Keratinocyte (primary cell): ENCODE data around the gene TP53RK.

Source experiments
- CTCF ChIP-seq, 3 experiments: IDR thresholded peaks in 1 of 3; conservative IDR thresholded peaks in 1 of 3; optimal IDR thresholded peaks in 1 of 3; 2 replicates in 2 of 3; 3 replicates in 1 of 3; pipeline versions ENCODE3 to v1.5.1; 2011; ENCODE audit warnings: low read length in 3 of 3, mild to moderate bottlenecking in 3 of 3, moderate library complexity in 2 of 3, control low read depth in 1 of 3, inconsistent platforms in 1 of 3; ENCODE audit not compliant: insufficient read depth in 2 of 3; ENCODE audit errors: extremely low read depth in 1 of 3
- EZH2 ChIP-seq: IDR thresholded peaks from one replicate; pipeline ENCODE4 v1.6.1; 2012; ENCODE audit warnings: inconsistent platforms, mild to moderate bottlenecking, low read length, moderate library complexity

DNA sequence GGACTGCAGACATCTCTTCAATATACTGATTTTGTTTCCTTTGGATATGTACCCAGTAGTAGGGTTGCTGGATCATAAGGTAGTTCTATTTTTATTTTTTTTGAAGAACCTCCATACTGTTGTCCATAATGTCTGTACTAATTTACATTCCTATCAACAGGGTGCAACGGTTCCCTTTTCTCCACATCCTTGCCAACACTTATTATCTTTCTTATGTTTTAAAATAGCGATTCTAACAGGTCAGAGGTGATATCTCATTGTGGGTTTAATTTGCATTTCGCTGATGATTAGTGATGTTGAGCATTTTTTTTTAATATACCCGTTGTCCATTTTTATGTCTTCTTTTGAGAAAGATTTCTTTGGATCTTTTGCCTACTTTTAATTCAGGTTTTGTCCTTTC is 2.0 kb upstream of the TP53RK start:
- TF ChIP-seq CTCF (optimal IDR thresholded peaks at IDR 0.05 in 1 of 3, IDR thresholded peaks at IDR 0.05 in 1 of 3, conservative IDR thresholded peaks at IDR 0.05 in 1 of 3; ENCODE audit: extremely low read depth in 1 of 3, insufficient read depth in 2 of 3, low read length in 3 of 3) (no peak), EZH2 (no peak)
